ENCODE measurements around the gene RABL6. TPM values are rescaled to one million over a fixed set of nuclear protein-coding genes. Genes with fewer than 3 reads are reported as not detected.

RABL6 gene
- polyA plus RNA-seq, 3 donors from 2014 or later, result 5.4 to 24.6 (median 11.0) TPM

DNA sequence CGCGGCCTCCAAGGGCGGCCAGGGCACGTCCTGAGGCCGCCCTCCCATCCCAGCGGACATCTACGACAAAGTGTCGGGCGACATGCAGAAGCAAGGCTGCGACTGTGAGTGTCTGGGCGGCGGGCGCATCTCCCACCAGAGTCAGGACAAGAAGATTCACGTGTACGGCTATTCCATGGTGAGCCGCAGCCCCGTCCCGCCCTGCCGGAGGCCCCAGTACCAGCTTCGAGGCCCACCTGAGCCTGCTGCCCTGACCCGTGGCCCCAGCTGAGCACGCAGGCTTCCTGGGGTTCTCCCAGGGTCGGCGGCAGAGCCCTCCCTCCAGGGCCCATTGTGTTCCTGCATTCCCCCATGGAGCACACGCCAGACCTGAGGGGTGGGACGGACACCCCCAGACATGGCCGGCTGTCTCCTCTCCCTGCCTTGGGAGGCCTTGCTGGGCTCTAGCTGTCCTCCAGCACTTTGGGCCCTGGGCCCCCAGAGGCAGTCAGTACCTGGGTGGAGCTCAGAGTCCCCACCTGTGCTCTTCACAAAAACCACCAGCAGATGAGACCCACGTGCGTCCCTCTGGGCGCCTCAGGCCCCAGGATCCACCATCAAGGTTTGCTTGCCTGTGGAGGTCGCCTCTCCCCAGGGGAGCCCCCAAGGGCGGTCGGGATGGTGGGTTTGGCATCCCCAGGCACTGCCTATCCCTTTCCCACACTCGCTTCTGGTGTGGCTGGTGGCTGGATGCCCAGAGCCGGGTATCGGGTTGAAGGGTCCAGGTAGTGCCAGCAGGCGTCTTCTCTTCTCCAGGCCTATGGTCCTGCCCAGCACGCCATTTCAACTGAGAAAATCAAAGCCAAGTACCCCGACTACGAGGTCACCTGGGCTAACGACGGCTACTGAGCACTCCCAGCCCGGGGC is 42.5 kb downstream of the RABL6 start:
- Mint-ChIP-seq H3K4me3 (peak overlapping the region; percentile 73 to 93 (median 87)), H3K27ac (peak overlapping the region in 5 of 6 donors; percentile 40 to 92 (median 75)), H3K27me3 (ENCODE audit: low read depth in 3 of 3) (peaks cover 21 to 36% (median 28%) of the 10 kb centered on the region in 3 donors), H3K4me1 (peaks cover 7 to 13% of the 10 kb centered on the region in 2 donors), H3K36me3 (peaks cover 0 to 3% (median 0%) of the 10 kb centered on the region in 3 donors), H3K9me3 (no peaks in the 10 kb centered on the region)
- no peak for DNase-seq

DNA sequence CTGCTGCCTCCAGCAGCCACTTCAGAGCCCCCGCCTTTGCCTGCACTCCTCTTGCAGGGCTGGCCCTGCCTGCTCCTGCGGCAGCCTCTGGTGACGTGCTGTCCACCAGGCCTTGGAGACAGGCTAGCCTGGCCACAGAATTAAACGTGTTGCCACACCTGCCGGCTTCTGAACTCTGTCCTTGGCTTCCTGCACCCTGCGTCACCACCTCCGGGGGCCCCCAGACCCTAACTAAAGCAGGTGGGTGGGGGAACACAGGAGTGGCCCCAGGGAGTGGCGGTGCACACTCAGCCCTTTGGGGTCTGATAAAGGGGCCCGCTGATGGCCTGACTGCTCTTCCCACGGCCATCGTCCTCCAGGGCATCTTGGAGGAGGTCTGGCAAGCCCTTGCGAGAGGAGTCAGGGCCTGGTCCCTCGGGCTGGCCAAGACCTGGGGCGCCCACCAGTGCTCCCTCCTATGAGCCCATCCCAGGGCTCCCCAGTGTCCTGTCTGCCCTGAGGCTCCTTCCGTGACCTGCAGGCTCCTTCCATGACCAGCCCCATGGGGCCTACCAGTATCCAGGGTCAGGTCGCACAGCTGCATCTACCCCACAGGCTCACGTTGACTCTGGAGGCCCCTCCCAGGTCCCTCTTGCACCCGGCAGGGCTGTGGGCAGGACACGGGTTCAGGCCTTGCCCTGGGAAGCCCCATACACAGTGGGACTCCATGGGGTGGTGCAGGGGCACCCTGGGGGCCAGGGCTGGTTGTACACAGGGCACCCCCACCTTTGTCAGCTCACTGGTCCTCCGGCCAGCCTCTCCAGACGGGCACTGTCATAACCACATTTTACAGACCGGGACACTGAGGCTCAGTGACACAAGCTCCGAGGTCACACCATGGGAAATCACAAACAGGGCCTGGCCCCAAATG is 43.4 kb downstream of the RABL6 start:
- Mint-ChIP-seq H3K9me3 (no peaks in the 10 kb centered on the region), H3K27ac (peak overlapping the region in 1 of 6 donors; percentile 60), H3K4me1 (peaks cover 7 to 12% of the 10 kb centered on the region in 2 donors), H3K4me3 (no peak overlapping the region), H3K36me3 (peaks cover 0 to 3% (median 0%) of the 10 kb centered on the region in 3 donors), H3K27me3 (ENCODE audit: low read depth in 3 of 3) (peaks cover 18 to 31% (median 23%) of the 10 kb centered on the region in 3 donors)
- no peak for DNase-seq

- DNase-seq, result no peak
- H3K4me3 Mint-ChIP-seq, result no peak within 1 kb of the TSS
- H3K27ac Mint-ChIP-seq, result peak within 1 kb of the TSS in 1 of 6 donors; percentile 60
- peaks cover 13 to 24% (median 21%) of the 10 kb centered on the region in 3 donors for H3K27me3 Mint-ChIP-seq (ENCODE audit: low read depth in 3 of 3)
- H3K9me3 Mint-ChIP-seq, result no peaks in the 10 kb centered on the region
- peaks cover 0 to 3% (median 0%) of the 10 kb centered on the region in 3 donors for H3K36me3 Mint-ChIP-seq
- peaks cover 7 to 12% of the 10 kb centered on the region in 2 donors for H3K4me1 Mint-ChIP-seq
These were observed 44.4 kb downstream of the RABL6 start, which contains the start of gene MAMDC4 for GRCh38 chr9:136851941-136852663. MAMDC4 (plus strand) TSS chr9:136852346; CDS start chr9:136852417, 71 bp downstream.

GRCh38 chr9:136852664-136853595 is 45.2 kb downstream of the RABL6 start:
- Mint-ChIP-seq H3K36me3 (no peaks in the 10 kb centered on the region), H3K27ac (no peak overlapping the region), H3K4me3 (no peak overlapping the region), H3K9me3 (no peaks in the 10 kb centered on the region), H3K4me1 (peaks cover 2 to 7% of the 10 kb centered on the region in 2 donors), H3K27me3 (ENCODE audit: low read depth in 3 of 3) (peaks cover 8 to 18% (median 16%) of the 10 kb centered on the region in 3 donors)
- DNase-seq, result no peak

GRCh38 chr9:136853596-136854112 is 45.9 kb downstream of the RABL6 start:
- Mint-ChIP-seq H3K36me3 (no peaks in the 10 kb centered on the region), H3K4me3 (no peak overlapping the region), H3K27ac (no peak overlapping the region), H3K4me1 (peaks cover 0 to 6% of the 10 kb centered on the region in 2 donors), H3K27me3 (ENCODE audit: low read depth in 3 of 3) (peaks cover 6 to 13% (median 13%) of the 10 kb centered on the region in 3 donors), H3K9me3 (no peaks in the 10 kb centered on the region)
- DNase-seq, result no peak

DNA sequence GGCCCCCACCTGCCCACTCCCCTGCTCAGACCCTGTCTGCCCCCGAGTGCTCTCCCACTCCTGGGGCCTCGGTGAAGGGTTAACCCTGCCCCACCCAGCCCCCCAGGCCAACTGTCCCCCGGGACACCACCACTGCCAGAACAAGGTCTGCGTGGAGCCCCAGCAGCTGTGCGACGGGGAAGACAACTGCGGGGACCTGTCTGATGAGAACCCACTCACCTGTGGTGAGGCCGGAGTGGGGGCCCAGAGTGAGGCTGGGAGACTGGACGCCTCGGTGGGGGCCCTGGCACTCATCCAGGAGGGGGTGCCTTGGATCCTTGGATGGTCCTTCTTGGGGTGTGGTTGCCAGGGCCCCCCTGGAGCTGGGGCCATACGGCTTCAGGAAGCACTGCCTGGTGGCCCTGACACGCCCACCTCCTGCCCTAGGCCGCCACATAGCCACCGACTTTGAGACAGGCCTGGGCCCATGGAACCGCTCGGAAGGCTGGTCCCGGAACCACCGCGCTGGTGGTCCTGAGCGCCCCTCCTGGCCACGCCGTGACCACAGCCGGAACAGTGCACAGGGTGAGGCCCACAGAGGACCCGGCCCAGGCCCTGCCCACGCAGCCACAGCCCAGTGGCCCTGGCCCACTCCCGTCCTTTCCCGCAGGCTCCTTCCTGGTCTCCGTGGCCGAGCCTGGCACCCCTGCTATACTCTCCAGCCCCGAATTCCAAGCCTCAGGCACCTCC is 46.5 kb downstream of the RABL6 start:
- Mint-ChIP-seq H3K27ac (no peak overlapping the region), H3K27me3 (ENCODE audit: low read depth in 3 of 3) (peaks cover 2 to 9% (median 8%) of the 10 kb centered on the region in 3 donors), H3K36me3 (no peaks in the 10 kb centered on the region), H3K4me1 (peaks cover 0 to 4% of the 10 kb centered on the region in 2 donors), H3K4me3 (no peak overlapping the region), H3K9me3 (no peaks in the 10 kb centered on the region)
- DNase-seq, result no peak

DNA sequence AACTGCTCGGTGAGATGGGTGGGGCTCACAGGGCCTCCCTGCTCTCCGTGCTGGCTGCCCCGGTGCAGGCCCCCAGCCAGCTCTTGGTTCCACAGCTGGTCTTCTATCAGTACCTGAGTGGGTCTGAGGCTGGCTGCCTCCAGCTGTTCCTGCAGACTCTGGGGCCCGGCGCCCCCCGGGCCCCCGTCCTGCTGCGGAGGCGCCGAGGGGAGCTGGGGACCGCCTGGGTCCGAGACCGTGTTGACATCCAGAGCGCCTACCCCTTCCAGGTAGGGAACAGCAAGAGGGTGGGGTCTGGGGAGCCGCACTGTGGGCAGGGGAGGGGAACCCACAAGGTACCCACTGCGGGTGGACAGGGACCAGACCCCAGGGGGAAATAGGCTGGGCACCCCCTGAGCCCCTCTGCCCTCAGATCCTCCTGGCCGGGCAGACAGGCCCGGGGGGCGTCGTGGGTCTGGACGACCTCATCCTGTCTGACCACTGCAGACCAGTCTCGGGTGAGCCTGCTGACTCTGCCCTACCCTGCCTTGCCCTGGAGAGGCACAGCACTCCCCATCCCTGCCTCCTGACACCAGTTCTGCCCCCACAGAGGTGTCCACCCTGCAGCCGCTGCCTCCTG is 47.2 kb downstream of the RABL6 start:
- Mint-ChIP-seq H3K4me3 (no peak overlapping the region), H3K4me1 (peaks cover 0 to 2% of the 10 kb centered on the region in 2 donors), H3K36me3 (no peaks in the 10 kb centered on the region), H3K27ac (no peak overlapping the region), H3K9me3 (no peaks in the 10 kb centered on the region), H3K27me3 (ENCODE audit: low read depth in 3 of 3) (peaks cover 0 to 7% (median 7%) of the 10 kb centered on the region in 3 donors)
- DNase-seq, result no peak

DNA sequence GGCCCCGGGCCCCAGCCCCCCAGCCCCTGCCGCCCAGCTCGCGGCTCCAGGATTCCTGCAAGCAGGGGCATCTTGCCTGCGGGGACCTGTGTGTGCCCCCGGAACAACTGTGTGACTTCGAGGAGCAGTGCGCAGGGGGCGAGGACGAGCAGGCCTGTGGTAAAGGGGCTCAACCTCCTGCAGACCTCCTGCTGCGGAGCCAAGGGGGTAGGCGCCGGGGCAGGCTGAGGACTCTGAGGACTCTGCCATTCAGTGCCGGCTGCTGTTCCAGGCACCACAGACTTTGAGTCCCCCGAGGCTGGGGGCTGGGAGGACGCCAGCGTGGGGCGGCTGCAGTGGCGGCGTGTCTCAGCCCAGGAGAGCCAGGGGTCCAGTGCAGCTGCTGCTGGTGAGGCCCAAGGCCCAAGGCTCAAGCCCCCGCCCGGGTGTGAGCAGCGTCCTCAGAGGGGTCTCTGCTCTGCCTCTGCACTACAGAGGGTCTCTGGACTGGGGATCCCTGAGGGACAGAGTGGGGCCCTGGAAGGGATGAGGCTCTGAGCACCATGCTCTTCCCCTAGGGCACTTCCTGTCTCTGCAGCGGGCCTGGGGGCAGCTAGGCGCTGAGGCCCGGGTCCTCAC is 47.8 kb downstream of the RABL6 start:
- Mint-ChIP-seq H3K27me3 (ENCODE audit: low read depth in 3 of 3) (peaks cover 0 to 7% (median 4%) of the 10 kb centered on the region in 3 donors), H3K9me3 (no peaks in the 10 kb centered on the region), H3K4me1 (peaks cover 0 to 3% of the 10 kb centered on the region in 2 donors), H3K27ac (no peak overlapping the region), H3K4me3 (no peak overlapping the region), H3K36me3 (no peaks in the 10 kb centered on the region)
- no peak for DNase-seq

- no peak for DNase-seq
- Mint-ChIP-seq H3K4me1 (peaks cover 0 to 3% of the 10 kb centered on the region in 2 donors), H3K4me3 (no peak overlapping the region), H3K27me3 (ENCODE audit: low read depth in 3 of 3) (peaks cover 0 to 7% (median 4%) of the 10 kb centered on the region in 3 donors), H3K9me3 (no peaks in the 10 kb centered on the region), H3K27ac (no peak overlapping the region), H3K36me3 (no peaks in the 10 kb centered on the region)
These were observed 48.3 kb downstream of the RABL6 start for GRCh38 chr9:136856079-136856476.

DNA sequence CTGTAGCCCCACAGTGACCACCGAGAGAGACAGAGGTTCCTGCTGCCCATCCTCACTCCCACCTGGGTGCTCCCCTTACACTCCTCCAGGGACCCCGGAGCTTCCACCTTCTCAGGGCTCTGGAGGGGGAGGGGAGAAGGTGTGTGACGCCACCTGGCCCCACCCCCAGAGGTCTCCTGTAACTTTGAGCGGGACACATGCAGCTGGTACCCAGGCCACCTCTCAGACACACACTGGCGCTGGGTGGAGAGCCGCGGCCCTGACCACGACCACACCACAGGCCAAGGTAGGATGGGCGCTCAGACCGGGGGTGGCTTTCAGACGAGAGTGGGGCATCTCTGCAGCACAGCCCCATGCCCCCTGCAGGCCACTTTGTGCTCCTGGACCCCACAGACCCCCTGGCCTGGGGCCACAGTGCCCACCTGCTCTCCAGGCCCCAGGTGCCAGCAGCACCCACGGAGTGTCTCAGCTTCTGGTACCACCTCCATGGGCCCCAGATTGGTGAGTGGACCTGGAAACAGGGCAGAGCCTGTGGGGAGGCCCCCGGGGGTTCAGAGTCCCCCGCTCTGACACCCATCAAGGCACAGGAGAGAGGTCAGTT is 48.9 kb downstream of the RABL6 start:
- Mint-ChIP-seq H3K36me3 (no peaks in the 10 kb centered on the region), H3K27ac (no peak overlapping the region), H3K9me3 (no peaks in the 10 kb centered on the region), H3K4me1 (peaks cover 0 to 3% of the 10 kb centered on the region in 2 donors), H3K27me3 (ENCODE audit: low read depth in 3 of 3) (peaks cover 0 to 7% (median 4%) of the 10 kb centered on the region in 3 donors), H3K4me3 (no peak overlapping the region)
- no peak for DNase-seq

DNA sequence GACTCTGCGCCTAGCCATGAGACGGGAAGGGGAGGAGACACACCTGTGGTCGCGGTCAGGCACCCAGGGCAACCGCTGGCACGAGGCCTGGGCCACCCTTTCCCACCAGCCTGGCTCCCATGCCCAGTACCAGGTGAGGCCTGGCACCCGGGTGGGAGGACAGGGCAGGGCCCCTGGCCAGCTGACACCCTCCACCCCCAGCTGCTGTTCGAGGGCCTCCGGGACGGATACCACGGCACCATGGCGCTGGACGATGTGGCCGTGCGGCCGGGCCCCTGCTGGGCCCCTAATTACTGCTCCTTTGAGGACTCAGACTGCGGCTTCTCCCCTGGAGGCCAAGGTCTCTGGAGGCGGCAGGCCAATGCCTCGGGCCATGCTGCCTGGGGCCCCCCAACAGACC is 49.4 kb downstream of the RABL6 start:
- Mint-ChIP-seq H3K4me1 (peaks cover 0 to 3% of the 10 kb centered on the region in 2 donors), H3K9me3 (no peaks in the 10 kb centered on the region), H3K27me3 (ENCODE audit: low read depth in 3 of 3) (peaks cover 0 to 8% (median 7%) of the 10 kb centered on the region in 3 donors), H3K27ac (no peak overlapping the region), H3K36me3 (no peaks in the 10 kb centered on the region), H3K4me3 (no peak overlapping the region)
- no peak for DNase-seq
